Measurements from ENCODE around the gene RPP25L. TPM values are rescaled to one million over a fixed set of nuclear protein-coding genes. Genes with fewer than 3 reads are reported as not detected.

Gene RPP25L
- polyA plus RNA-seq, 1 of the 3 experiments (the other 2 are of a cell fraction): 47.6 TPM

- Histone ChIP-seq H3K9me3 (no peaks in the 10 kb centered on the region), H4K20me1 (ENCODE audit: insufficient read depth) (0 out of 2 replicates have a peak, but pooled peaks cover 4% of the 10 kb centered on the region), H3K4me1 (ENCODE audit: control insufficient read depth in 1 of 2, insufficient read depth in 2 of 2, low read depth in 1 of 2, low read length in 1 of 2) (peaks cover 0 to 29% of the 10 kb centered on the region in 2 experiments; a peak in 1 of 4 replicates), H3K27me3 (ENCODE audit: insufficient read depth) (peaks cover 43% of the 10 kb centered on the region), H3F3A (replicated peaks; ENCODE audit: insufficient read depth) (no peaks in the 10 kb centered on the region), H3K9ac (no peak overlapping the region), H3K4me2 (no peak overlapping the region), H3K27ac (ENCODE audit: low read depth in 2 of 2, low read length in 1 of 2) (no peak overlapping the region), H2AFZ (ENCODE audit: low read depth) (no peak overlapping the region), H3K4me3 (ENCODE audit: low read depth in 2 of 2, low read length in 1 of 2) (peak overlapping the region in 1 of 2 experiments; percentile 46; a peak in 1 of 4 replicates), H3K9me2 (no peaks in the 10 kb centered on the region), H3K36me3 (replicated peaks in 1 of 2; ENCODE audit: control insufficient read depth in 1 of 2, insufficient read depth in 2 of 2, low read length in 1 of 2) (no peaks in the 10 kb centered on the region), H3K79me2 (ENCODE audit: insufficient read depth) (no peaks in the 10 kb centered on the region)
- ChIA-PET CTCF (interaction anchor here (0.6 to 9.8 kb wide), 78 partner anchors 9 to 362 kb away, joined by 3 to 507 read pairs (median 6); partner anchors contain the start of genes DCTN3, ENHO, MYORG and RPP25L), POLR2A (interaction anchor here (1.6 kb wide), 1 partner anchor 36 kb away, joined by 4 read pairs; no protein-coding TSS in a partner anchor)
- DNase-seq: peak; percentile 95
- 57% methylated on average over 26 of the region's 60 CpGs for WGBS (ENCODE audit: low lambda C conversion rate)
- TF ChIP-seq, protein P1, sequence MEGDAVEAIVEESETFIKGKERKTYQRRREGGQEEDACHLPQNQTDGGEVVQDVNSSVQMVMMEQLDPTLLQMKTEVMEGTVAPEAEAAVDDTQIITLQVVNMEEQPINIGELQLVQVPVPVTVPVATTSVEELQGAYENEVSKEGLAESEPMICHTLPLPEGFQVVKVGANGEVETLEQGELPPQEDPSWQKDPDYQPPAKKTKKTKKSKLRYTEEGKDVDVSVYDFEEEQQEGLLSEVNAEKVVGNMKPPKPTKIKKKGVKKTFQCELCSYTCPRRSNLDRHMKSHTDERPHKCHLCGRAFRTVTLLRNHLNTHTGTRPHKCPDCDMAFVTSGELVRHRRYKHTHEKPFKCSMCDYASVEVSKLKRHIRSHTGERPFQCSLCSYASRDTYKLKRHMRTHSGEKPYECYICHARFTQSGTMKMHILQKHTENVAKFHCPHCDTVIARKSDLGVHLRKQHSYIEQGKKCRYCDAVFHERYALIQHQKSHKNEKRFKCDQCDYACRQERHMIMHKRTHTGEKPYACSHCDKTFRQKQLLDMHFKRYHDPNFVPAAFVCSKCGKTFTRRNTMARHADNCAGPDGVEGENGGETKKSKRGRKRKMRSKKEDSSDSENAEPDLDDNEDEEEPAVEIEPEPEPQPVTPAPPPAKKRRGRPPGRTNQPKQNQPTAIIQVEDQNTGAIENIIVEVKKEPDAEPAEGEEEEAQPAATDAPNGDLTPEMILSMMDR (IDR thresholded peaks at IDR 0.05): peak; percentile 75
- TF ChIP-seq NRF1 (IDR thresholded peaks at IDR 0.05; ENCODE audit: low read depth, low read length): no peak
- TF ChIP-seq, protein P2, sequence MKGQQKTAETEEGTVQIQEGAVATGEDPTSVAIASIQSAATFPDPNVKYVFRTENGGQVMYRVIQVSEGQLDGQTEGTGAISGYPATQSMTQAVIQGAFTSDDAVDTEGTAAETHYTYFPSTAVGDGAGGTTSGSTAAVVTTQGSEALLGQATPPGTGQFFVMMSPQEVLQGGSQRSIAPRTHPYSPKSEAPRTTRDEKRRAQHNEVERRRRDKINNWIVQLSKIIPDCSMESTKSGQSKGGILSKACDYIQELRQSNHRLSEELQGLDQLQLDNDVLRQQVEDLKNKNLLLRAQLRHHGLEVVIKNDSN (IDR thresholded peaks at IDR 0.05; ENCODE audit: borderline replicate concordance, low read depth): no peak
- no peak for TF ChIP-seq MEF2A (IDR thresholded peaks at IDR 0.05; ENCODE audit: borderline replicate concordance, low read depth)
- TF ChIP-seq FOSL2 (IDR thresholded peaks at IDR 0.05; ENCODE audit: borderline replicate concordance, low read depth): no peak
- no peak for TF ChIP-seq NFIC (IDR thresholded peaks at IDR 0.05; ENCODE audit: borderline replicate concordance)
- TF ChIP-seq TAF1 (IDR thresholded peaks at IDR 0.05; ENCODE audit: borderline replicate concordance, low read depth, low read length): no peak
- no peak for TF ChIP-seq YY1 (IDR thresholded peaks at IDR 0.05; ENCODE audit: low read depth)
- TF ChIP-seq, protein P3, sequence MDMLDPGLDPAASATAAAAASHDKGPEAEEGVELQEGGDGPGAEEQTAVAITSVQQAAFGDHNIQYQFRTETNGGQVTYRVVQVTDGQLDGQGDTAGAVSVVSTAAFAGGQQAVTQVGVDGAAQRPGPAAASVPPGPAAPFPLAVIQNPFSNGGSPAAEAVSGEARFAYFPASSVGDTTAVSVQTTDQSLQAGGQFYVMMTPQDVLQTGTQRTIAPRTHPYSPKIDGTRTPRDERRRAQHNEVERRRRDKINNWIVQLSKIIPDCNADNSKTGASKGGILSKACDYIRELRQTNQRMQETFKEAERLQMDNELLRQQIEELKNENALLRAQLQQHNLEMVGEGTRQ (IDR thresholded peaks at IDR 0.05; ENCODE audit: borderline replicate concordance, low read depth, low read length): no peak
- TF ChIP-seq CHD2 (IDR thresholded peaks at IDR 0.05; ENCODE audit: low read length, partially characterized antibody): peak; percentile 41
- TF ChIP-seq TEAD4 (IDR thresholded peaks at IDR 0.05; ENCODE audit: borderline replicate concordance, insufficient read depth): no peak
- TF ChIP-seq POLR2AphosphoS5 (IDR thresholded peaks at IDR 0.05; ENCODE audit: low read depth, low read length): no peak
- no peak for TF ChIP-seq GATA2 (CRISPR knock-in tag; IDR thresholded peaks at IDR 0.05)
- TF ChIP-seq, protein P4, sequence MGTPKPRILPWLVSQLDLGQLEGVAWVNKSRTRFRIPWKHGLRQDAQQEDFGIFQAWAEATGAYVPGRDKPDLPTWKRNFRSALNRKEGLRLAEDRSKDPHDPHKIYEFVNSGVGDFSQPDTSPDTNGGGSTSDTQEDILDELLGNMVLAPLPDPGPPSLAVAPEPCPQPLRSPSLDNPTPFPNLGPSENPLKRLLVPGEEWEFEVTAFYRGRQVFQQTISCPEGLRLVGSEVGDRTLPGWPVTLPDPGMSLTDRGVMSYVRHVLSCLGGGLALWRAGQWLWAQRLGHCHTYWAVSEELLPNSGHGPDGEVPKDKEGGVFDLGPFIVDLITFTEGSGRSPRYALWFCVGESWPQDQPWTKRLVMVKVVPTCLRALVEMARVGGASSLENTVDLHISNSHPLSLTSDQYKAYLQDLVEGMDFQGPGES (IDR thresholded peaks at IDR 0.05; ENCODE audit: low read depth, low read length): no peak
- TF ChIP-seq, protein P5, sequence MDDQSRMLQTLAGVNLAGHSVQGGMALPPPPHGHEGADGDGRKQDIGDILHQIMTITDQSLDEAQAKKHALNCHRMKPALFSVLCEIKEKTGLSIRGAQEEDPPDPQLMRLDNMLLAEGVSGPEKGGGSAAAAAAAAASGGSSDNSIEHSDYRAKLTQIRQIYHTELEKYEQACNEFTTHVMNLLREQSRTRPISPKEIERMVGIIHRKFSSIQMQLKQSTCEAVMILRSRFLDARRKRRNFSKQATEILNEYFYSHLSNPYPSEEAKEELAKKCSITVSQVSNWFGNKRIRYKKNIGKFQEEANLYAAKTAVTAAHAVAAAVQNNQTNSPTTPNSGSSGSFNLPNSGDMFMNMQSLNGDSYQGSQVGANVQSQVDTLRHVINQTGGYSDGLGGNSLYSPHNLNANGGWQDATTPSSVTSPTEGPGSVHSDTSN (IDR thresholded peaks at IDR 0.05): no peak
- TF ChIP-seq GABPA (IDR thresholded peaks at IDR 0.05; ENCODE audit: low read depth): no peak
- TF ChIP-seq RAD21 (IDR thresholded peaks at IDR 0.05; ENCODE audit: low read length): peak; percentile 95
- no peak for TF ChIP-seq RCOR1 (IDR thresholded peaks at IDR 0.05; ENCODE audit: low read length)
- no peak for TF ChIP-seq SIN3A (IDR thresholded peaks at IDR 0.05; ENCODE audit: borderline replicate concordance, low read depth, low read length)
- TF ChIP-seq REST (IDR thresholded peaks at IDR 0.05; ENCODE audit: low read depth, low read length): no peak
- TF ChIP-seq JUND (IDR thresholded peaks at IDR 0.05): no peak
- no peak for TF ChIP-seq RXRA (IDR thresholded peaks at IDR 0.05; ENCODE audit: borderline replicate concordance, low read depth)
- TF ChIP-seq MAX (IDR thresholded peaks at IDR 0.05; ENCODE audit: low read depth): no peak
- no peak for TF ChIP-seq TCF12 (IDR thresholded peaks at IDR 0.05)
Measured at GRCh38 chr9:34591248-34591916, 20.5 kb downstream of the RPP25L start.
